Occipital lobe (tissue), 2 donors: ENCODE measurements around the gene GPATCH2L. TPM values are rescaled to one million over a fixed set of nuclear protein-coding genes. Genes with fewer than 3 reads are reported as not detected.

Source experiments
- DNase-seq: peaks from one replicate; lab custom pipeline; 2025; lab: John Stamatoyannopoulos, UW
- total RNA-seq: library from RNA; depleted of rRNA; stranded (reverse); fragments of >200 nt; gene quantifications from one replicate; pipeline ENCODE4 v1.2.3, GENCODE V29; 2014

The GPATCH2L gene
- 112 TPM for total RNA-seq

GRCh38 chr14:76151398-76152332 is at the start of gene GPATCH2L:
Gene GPATCH2L (plus strand): TSS chr14:76151922. CDS start chr14:76154364, 2,442 bp downstream.
- DNase-seq, result peak; percentile 87

GRCh38 chr14:76104802-76105355 is 46.8 kb upstream of the GPATCH2L start:
- DNase-seq, result no peak

DNA sequence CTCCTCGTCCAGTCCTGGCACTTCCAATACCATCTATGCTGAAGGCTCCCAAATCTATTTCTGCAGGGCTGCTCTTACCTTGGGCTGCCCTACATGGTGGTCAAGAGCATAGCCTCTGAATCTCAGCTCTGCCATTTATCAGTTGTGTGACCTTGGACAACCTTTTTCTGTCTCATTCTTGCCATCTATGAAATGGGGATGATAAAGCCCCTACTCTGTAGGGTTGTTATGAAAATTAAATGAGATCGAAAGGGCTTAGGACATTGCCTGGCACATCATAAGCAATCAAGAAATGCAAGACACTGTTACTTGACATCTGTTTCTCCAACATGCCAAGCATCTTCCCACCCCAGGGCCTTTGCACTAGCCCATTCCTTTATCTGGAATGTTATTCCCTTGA is 45.5 kb upstream of the GPATCH2L start:
- no peak for DNase-seq

DNA sequence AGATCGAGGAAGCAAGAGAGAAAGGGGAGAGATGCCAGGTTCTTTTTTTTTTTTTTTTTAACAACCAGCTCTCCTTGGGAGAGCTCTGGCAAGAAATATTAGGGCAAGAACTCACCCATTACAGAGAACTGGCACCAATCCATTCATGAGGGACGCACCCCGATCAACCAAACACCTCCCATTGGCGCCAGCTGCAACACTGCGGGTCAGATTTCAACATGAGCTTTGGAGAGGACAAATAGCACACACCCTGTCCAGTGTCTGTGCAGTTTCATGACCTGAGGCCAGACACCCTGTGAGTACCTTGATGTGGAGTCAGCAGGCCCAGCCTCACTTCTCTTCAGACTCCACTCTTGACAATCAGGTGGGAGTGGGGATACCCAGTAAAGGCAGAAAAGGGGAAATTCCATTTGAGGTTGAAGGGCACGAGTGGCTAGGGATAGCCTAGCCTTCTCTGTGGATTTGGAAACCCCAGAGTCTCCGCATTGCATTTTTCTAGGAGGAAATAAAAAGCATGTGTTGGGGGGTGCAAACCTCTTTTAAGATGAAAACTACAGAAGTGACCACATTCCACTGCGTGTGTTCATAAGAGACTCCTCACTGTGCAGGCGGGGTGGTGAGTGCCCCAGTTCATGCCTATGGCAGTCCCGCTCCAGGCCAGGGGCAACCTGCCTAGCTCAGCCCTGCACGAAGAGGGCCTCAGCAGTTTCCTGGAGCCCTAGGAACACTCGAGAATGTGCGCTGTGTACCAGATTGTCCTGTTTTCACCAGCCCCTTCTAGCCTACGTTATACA is 42.4 kb upstream of the GPATCH2L start:
- DNase-seq, result no peak

DNA sequence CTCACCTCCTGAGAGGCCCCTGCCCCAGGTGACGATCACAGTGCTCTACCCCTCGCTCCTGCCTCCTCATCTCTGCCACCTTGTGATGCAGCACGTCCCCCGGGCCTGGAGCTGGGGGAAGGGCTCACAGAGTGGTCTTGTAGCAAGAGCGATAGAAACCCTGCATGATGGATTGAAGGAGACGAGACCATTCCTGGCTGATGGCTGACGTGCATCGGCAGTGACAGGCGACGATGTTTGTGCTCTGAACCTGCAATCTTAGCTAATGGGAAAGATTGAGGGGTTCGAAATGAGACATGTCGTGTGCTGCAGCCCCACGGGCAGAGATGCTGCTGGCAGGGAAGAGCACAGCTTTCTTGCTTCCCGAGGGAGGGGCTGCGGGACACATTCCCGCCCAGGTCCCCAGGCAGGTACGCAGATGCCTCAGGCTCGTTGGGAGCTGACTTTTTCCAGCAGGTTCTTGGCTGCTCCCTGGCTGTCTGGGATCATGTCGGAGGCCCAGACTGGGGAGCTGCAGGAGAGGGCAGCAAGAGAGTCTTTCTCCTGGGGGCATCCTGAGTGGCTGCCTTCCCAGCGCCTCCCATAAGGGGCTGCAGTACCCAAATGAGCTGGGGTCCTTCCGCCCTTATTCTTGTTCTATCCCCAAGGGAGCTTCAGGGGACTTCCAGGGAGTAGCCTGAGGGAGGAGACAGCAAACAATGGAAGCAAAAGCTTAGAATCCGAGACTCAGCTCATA is 38.7 kb upstream of the GPATCH2L start:
- DNase-seq, result no peak

GRCh38 chr14:76113691-76114090 is 38.0 kb upstream of the GPATCH2L start:
- DNase-seq, result no peak

GRCh38 chr14:76115010-76115422 is 36.7 kb upstream of the GPATCH2L start:
- DNase-seq, result no peak

DNA sequence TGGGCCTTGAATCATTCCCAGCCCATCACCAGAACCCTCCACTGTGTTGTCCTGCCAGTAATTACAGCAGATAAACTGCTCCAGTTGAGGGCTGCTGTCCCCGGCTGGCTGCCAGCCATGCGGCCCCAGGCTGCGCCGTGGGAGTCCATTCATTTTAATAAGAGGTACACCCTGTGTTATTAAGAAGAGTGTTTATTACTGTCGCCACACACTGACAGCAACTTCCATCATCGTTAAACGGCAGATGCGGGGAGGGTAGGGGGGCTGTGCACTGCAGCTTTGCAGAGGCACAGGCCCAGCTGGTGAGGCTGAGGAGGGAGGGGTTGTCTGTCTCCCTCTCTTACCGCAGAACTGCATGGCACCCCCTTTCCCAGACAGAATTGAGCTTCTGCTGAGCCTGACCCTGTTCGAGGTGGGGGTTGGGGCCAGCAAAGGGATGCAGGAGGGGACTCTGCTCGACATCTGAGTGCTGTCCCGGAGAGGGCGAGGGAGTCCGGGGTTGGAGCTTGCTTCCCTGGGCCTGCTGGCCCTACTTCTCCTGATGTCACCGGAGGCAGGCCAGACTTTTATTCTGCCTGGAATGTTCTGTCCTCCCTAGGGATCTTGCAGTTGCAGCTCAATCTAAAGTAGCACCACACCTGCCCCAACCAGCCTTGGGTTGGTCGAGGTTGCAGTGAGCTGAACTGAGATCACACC is 33.8 kb upstream of the GPATCH2L start:
- no peak for DNase-seq

DNA sequence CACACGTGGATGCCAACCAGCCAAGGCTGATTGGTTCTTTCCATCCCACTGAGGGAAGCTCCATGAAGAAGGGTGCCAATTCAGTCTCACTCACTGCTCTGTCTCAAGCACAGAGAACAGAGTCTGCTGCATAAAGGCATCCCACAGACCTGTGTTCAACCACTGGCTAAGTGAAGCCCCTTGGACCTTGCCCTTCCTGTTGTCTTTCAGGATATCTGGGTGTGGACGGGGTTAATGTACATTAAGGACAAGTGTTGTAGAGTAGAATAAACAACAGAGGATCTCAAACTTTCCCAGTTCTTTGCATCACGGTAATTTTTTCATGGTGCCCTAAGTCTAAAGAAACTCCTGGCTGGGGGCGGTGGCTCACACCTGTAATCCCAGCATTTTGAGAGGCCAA is 33.1 kb upstream of the GPATCH2L start:
- no peak for DNase-seq

DNA sequence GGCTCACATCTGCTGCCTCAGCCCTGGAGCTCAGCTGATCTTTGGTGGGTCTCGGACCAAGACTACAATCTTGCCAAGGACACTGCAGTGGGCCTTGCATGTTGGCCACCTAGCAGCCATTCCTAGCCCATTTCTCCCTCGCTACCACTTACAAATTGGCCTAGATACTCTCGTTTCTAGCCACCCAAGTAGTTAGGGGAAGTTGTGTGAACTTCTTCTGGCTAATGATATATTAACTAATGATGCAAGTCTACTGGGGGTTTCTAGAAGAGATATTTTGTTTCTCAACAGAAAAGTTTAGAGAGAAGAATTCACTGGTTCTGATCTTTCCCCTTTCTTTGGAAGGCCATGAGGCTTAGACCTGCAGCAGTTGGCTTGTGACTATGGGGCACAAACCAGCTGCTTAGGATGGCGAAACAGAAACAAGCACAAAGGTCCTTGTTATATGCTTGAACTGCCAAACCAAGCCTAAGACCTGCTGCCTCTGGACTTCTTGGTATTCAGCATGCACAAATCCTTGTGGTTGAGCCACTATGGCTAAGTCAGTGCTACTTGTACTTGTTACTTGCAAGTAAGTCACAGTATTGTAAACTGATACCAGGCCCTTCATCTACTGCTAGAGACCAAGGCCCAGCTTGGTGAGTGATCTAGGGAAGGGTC is 30.5 kb upstream of the GPATCH2L start:
- DNase-seq, result no peak

GRCh38 chr14:76123426-76124225 is 28.1 kb upstream of the GPATCH2L start:
- no peak for DNase-seq

- DNase-seq, result no peak
These were observed 26.2 kb upstream of the GPATCH2L start for GRCh38 chr14:76125511-76125910.

DNA sequence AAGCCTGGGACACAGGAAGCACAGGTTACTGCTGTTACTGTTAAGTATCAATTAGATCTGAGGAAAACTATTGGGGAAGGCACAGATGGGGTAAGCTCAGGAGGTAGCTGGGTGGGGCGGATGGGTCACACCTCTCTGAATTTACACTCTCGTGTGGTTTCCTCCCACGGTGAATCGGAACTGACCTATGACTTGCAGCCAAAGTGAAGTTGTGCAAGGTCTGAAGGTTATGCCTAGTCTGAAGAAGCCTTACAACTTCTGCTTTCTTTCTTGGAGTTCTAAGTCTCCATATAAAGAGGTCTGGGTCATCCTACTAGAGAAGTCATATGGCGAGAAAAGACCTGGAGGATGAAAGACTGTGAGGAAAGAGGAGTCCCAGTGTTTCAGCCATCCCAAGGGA is 25.6 kb upstream of the GPATCH2L start:
- no peak for DNase-seq

DNA sequence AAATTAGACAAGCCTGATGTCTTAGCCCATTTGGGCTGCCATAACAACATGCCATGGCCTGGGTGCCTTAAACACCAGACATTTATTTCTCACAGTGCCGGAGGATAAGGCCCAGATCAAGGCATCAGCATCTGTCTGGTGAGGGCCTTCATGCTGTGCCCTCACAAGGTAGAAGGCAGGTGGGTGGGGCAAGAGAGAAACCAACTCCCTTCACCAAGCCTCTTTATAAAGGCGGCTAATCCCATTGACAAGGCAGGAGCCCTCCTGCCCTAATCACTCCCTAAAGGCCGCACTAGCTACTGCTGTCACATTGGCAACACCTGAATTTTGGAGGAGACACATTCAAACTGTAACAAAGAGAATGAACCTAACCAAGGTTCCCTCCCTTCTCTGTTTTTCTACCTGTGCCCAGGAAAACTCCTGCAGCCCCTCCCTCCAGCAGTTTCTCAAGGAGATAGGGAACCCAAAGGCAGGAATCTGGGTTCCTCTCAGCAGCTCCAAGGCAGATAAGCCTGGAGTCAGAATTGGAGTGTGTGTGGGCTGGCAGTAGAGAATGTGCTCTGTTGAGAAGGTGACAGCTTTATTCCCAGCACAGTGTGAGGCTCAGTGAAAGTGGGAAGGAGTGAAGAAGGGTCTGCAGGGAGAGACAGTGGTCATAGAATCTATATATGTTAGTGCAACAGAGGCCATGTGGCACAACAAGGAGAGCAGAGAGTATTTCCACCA is 21.7 kb upstream of the GPATCH2L start:
- no peak for DNase-seq

DNA sequence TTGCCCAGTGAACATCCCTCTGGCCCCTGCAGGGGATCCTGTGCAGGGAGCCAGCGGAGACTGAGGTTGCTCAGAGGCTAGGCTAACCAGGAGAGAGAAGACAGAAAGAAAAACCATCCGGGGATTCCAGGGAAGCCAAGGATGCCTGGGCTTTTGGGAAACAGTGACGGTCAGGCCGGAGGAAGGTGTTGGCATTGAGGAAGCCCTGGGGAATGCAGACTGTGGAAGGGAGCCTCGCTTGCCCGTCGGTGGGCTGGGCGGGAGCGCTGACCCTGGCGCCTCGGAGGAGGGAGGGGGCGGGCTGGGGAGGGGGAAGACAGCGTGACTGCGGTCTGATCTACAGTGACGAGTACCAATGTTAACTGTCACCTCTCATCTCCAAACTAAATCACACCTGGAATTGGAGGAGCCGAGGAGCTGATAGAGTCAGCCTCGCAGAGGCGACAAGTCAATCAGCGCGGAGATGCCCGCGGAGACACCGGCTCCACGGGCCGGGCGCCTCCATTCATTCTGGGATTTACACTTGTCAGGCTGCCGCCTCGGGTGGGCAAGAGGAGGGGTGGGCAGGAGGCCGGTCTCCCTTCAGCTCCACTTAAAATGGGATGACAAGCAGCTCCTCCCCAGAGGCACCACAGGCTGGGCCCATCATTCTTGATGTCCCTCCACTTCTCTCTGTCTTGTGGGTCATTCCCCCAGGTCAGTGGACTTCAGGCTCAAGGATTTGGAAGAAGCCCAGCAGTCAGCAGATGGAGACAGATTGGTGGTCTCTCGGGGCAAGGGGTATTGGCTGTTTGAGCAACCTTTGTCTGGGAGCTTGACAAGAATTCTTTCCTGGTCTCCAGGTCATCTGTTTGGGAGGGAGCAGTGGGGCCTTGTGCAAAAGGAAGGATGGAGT is 20.4 kb upstream of the GPATCH2L start:
- DNase-seq, result no peak

DNA sequence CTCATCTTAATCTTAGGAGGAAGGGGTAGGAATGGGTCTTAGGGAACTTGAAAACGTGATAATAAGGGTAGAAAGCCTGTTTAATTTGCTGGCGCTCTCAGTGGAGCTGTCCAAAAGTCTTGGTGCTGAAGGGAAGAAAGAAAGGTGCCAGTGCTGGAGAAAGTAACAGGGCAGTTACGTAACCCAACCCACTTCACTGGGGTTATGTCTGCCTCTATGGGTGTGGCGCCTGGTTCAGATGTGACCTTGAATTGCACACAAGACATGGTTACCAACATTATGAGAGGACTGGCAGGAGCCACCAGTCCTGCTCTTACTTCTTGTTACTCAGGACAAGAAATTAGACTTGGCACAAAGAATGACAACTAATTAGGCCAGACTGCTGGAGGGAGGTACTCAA is 18.6 kb upstream of the GPATCH2L start:
- no peak for DNase-seq

DNA sequence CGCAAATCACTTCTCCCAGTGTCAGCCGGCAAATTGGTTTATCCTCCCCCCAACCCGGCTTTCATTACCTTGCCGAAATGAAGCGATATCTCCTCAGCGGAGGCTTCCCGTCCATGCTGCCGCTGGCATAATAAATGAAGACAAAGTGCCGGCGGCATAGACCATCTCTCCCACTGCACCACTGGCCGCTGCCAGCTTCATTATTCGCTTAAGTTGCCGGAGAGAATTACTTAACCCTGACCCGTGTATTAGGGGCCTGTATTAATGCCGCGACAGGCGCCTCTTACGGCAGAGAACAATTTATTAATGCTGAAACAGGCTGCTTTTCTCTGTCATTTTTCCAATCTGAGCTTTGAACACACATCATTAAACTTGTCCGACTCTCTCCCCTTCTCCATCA is 17.5 kb upstream of the GPATCH2L start:
- DNase-seq, result no peak

DNA sequence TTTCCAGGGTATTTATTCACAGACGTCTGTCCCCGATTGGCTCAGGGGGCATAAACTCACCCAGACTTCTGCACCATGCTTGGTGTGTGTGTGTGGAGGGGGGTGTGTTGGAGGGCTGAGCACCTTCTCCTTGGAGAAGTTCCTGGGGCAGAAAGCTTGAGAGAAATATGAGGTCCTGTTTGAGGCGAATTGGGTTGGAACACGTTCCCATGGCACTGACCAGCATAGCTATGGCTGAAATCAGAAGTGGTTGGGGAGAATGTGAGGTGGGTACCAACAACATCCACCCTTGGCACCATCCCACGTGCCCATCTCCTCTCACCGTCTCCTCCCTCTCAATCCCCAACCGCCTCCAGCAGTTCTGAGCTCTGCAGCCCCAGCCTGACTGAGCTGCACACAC is 16.0 kb upstream of the GPATCH2L start:
- DNase-seq, result no peak
